K562 treated with DMSO at 1 percent for 48 hours (cell line): ENCODE results near the gene CFAP54. TPM values are rescaled to one million over a fixed set of nuclear protein-coding genes. Genes with fewer than 3 reads are reported as not detected.

Experiments used
- total RNA-seq: library from RNA; unstranded; fragments of 300-600 nt; gene quantifications from 2 replicates; pipeline ENCODE4 v1.2.3, GENCODE V29; 2022; ENCODE audit warnings: low replicate concordance; ENCODE audit errors: extremely low read depth

The CFAP54 gene, protein sequence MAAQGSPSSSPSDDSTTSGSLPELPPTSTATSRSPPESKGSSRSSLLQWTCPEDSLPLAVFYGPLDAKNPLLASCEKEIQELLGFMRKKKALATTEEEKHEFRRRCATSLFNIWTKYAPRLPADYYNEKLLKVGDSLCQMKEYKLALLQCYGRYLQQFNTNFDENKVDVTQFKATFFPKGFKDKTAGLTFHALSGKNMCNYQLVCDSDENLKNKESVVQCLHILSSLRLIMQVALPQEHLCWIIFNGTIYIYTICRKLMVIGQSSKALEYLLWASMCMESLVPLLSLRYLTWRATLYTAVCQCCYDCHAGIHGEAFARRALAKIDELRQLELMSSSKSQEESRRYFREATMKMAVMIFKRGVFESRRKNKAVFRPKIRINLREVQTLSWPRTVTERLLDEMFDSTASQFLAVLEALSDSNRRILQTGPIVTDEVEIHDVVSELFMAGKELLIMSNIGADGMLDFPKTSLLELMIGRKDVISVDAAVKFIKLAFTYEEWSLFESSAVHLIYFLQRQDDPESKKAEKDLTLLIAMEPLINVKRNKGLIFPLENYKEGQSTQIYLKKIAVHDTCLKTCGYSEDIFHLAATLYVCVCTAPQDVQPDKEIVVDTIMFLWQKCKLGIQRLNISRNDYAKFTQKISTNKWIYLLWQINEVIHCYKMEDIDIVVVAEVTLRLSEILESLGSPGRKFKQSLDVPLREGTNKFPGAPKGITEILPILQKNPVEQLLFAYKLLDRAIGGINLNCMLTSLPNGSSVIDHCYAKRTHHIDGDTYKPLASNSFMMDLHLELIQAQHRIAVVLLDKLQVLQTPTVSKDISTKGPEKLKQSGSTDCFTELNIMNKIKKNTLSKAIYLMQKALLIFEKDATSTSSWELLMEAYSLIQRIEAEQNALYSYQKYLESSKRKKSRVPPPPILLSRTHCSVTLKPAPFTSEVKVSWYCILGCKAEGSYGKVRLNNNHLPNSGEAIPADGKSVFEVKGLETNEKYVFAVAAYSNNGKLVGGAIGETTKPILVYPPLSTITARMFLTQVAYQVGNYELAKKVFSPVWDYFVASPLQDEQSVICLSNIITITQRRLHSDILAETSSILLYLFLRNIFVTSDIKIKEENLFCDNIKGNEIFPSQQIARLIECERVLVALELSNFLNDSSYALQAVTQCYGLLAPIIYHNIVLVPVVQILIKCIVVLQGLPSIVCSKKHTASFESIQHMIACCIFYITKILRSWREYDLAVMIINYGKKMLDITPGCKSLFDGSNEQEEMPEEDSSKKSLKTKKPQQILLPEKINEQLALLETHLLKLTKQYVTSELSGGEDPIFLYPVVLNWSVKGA (N-terminal part only)
- not detected in 2 replicates for total RNA-seq

DNA sequence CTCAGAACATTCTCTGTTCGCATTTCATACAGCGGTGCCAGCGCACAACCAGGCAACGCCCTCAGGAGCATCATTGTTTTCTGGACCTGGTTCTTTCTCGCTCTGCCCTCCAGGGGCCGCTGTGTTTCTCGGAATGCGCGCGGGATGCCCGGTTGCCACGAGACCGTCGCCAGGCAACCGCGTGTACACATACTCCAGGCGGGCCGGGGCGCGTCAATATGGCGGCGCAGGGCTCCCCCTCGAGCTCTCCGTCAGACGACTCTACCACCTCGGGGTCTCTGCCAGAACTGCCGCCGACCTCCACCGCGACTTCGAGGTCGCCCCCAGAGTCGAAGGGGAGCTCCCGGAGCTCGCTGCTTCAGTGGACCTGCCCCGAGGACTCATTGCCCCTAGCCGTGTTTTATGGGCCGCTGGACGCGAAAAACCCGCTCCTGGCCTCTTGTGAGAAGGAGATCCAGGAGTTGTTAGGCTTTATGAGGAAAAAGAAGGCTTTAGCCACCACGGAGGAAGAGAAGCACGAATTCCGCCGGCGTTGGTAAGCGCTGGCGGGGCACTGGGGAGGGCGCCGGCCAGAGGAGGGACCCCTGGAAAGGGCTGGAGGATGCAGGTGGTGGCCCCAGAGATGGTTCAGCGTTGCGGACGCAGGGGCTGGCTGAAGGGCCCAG lies at the start of gene CFAP54:
Gene CFAP54 (plus strand): TSS at position 186 of the 665 bp plus-strand sequence. CDS start 33 bp downstream, at position 219.

GRCh38 chr12:96906849-96907670 lies 417.7 kb downstream of the CFAP54 start, which contains the start of gene NEDD1:
Gene NEDD1, plus strand, starts transcription at chr12:96907257. Its CDS starts 2,503 bp downstream, at chr12:96909760.

Other genes starting within 250 kb of the CFAP54 start
- gene CDK17, start 89.1 kb upstream of the CFAP54 start, total RNA-seq: not detected in 2 replicates